AG10803 (cell line): Measurements from ENCODE around the gene CHM.

ENCODE experiments used
- DNase-seq: peaks from one replicate; pipeline ENCODE4 v3.0.0; 2010; ENCODE audit warnings: low read depth
- H3K4me3 ChIP-seq: 2 replicates; pipeline ENCODE4 v1.5.1; 2011; ENCODE audit warnings: mild to moderate bottlenecking, low read length, control low read depth
- TF ChIP-seq, protein P1 (sequence below): conservative IDR thresholded peaks from 2 replicates; pipeline ENCODE4 v1.5.1; 2011; ENCODE audit warnings: mild to moderate bottlenecking, low read length, control low read depth, inconsistent platforms

CHM gene

DNA sequence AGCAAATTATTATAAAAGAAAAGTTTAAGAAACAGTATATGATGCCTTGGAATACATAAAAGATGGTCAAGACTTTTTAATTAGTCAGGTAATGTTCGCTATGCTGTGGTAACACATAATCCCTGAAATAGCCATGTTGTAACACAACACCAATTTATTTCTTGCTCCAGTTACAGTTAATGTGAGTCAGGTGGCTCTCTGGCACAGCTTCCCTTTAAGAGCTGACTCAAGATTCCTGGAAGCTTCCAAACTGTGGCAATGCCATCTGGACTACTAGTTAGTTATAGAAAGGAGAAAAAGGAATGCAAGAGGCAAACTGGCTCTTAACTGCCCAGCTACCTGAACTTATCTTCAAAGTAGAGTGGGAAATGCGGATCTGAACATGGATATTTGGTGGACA, 210.5 kb downstream of the CHM start:
- H3K4me3 ChIP-seq: no peak overlapping the region
- peak; percentile 54 for DNase-seq
- TF ChIP-seq, protein P1, sequence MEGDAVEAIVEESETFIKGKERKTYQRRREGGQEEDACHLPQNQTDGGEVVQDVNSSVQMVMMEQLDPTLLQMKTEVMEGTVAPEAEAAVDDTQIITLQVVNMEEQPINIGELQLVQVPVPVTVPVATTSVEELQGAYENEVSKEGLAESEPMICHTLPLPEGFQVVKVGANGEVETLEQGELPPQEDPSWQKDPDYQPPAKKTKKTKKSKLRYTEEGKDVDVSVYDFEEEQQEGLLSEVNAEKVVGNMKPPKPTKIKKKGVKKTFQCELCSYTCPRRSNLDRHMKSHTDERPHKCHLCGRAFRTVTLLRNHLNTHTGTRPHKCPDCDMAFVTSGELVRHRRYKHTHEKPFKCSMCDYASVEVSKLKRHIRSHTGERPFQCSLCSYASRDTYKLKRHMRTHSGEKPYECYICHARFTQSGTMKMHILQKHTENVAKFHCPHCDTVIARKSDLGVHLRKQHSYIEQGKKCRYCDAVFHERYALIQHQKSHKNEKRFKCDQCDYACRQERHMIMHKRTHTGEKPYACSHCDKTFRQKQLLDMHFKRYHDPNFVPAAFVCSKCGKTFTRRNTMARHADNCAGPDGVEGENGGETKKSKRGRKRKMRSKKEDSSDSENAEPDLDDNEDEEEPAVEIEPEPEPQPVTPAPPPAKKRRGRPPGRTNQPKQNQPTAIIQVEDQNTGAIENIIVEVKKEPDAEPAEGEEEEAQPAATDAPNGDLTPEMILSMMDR: no peak

GRCh38 chrX:85828771-85829170, 218.6 kb downstream of the CHM start:
- DNase-seq: no peak
- H3K4me3 ChIP-seq: no peak overlapping the region

DNA sequence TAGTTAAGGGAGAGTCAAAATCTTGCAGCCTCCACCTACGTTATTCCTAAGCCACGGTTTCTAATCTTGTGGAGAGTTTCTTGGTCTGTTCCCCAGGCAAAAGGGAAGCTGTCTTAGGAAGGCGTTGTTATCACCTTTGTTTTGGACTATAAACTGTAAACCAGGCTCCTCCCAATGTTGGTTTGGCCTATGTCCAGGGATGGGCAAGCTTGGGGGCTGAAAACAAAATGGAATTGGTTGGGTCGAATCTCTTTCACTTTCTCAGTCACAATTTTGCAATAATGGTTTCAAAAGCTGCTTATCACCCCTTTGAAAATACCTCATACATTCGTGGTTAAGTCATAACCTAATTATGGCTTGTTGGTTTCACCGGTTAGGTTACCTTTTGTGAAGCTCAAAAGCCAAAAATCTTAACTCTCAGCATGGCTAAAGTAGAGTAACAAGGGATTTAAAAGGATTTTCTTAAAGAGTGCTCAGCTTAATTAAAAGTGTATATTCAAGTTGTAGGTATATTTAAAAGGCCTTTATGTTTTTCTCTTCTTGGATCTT, 232.1 kb downstream of the CHM start:
- DNase-seq: no peak
- no peak overlapping the region for H3K4me3 ChIP-seq
- TF ChIP-seq, protein P1: no peak

More at GRCh38 chrX:85828771-85829170, 218.6 kb downstream of the CHM start:
- TF ChIP-seq, protein P1: no peak
